ENCODE measurements around the gene NUP50. TPM values are rescaled to one million over a fixed set of nuclear protein-coding genes. Genes with fewer than 3 reads are reported as not detected.

Gene NUP50
- total RNA-seq, 1 experiment from 2014 or later, result 134 TPM

DNA sequence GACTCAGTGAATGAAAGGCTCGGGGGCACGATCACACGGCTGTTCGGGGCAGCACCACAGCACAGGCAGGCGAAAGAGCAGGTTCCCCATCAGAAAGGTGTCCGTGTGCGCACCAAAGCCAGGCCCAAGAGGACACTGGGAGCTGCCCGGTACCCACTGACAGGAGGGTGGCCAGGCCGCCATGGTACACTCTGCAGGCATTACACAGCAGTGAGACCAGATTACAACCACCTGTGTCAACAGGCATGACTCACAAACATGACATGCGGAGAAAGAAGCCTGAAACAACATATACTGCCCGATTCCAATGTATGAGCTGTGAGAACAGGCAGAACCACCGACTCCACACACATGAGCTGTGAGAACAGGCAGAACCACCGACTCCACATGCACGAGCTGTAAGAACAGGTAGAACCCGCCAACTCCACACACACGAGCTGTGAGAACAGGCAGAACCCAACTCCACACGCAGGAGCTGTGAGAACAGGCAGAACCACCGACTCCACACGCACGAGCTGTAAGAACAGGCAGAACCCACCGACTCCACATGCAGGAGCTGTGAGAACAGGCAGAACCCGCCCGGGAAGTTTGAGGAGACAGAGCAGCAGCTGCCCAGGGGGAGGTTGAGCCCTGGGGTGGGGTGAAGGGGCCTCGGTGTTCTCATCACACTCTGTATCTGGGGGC, 44.4 kb downstream of the NUP50 start:
- Histone ChIP-seq H2AFZ (ENCODE audit: low read length) (no peak overlapping the region), H3K4me1 (ENCODE audit: insufficient read depth, low read length) (0 out of 2 replicates have a peak, but pooled peaks cover 2% of the 10 kb centered on the region), H3K23me2 (ENCODE audit: insufficient read length, low read depth, low read length, poor library complexity, severe bottlenecking) (no peaks in the 10 kb centered on the region), H3K4ac (ENCODE audit: low read depth, low read length) (no peak overlapping the region), H3K27me3 (ENCODE audit: insufficient read depth, low read length) (no peaks in the 10 kb centered on the region), H2BK12ac (ENCODE audit: insufficient read length, low read depth, low read length) (no peak overlapping the region), H3K9me3 (ENCODE audit: control insufficient read depth, low read depth, low read length) (no peaks in the 10 kb centered on the region), H3K14ac (ENCODE audit: insufficient read depth, low read length) (no peak overlapping the region; the same call in 1 of the 2 replicates), H3K79me2 (ENCODE audit: insufficient read depth, low read length) (no peaks in the 10 kb centered on the region), H3K23ac (ENCODE audit: insufficient read length, low read depth, low read length) (no peak overlapping the region), H3K9ac (ENCODE audit: extremely low read depth, insufficient read length, low read length) (no peak overlapping the region), H2BK15ac (ENCODE audit: low read depth, low read length) (no peak overlapping the region), H4K5ac (ENCODE audit: insufficient read length, low read depth, low read length) (no peak overlapping the region), H3T11ph (ENCODE audit: low read length) (no peak overlapping the region), H3K79me1 (ENCODE audit: insufficient read depth, low read depth, low read length, poor library complexity, severe bottlenecking) (no peaks in the 10 kb centered on the region), H2BK5ac (ENCODE audit: insufficient read length, low read length) (no peak overlapping the region), H3K56ac (ENCODE audit: insufficient read length, low read depth, low read length) (no peak overlapping the region), H2BK120ac (ENCODE audit: low read depth, low read length, poor library complexity, severe bottlenecking) (no peak overlapping the region), H3K18ac (ENCODE audit: insufficient read length, low read depth, low read length) (no peak overlapping the region), H4K91ac (ENCODE audit: insufficient read length, low read depth, low read length) (no peak overlapping the region), H2BK20ac (ENCODE audit: low read depth, low read length, poor library complexity, severe bottlenecking) (no peak overlapping the region), H3K4me2 (ENCODE audit: insufficient read depth, insufficient read length, low read length) (no peak overlapping the region), H2AK5ac (ENCODE audit: insufficient read length, low read length) (no peak overlapping the region), H3K27ac (ENCODE audit: insufficient read length, low read depth, low read length) (no peak overlapping the region), H4K20me1 (ENCODE audit: control insufficient read depth, insufficient read depth, insufficient read length) (peaks cover 4% of the 10 kb centered on the region), H4K8ac (replicated peaks; ENCODE audit: insufficient read length, low read depth, low read length) (no peak overlapping the region)
- Mint-ChIP-seq H3K4me1 (peaks cover 15 to 40% of the 10 kb centered on the region in 2 experiments), H3K27me3 (ENCODE audit: low read depth) (no peaks in the 10 kb centered on the region; the same call in 1 of the 2 replicates), H3K9me3 (no peaks in the 10 kb centered on the region), H3K36me3 (ENCODE audit: insufficient read depth in 1 of 3, low read depth in 3 of 3) (peaks cover 3 to 22% (median 11%) of the 10 kb centered on the region in 3 experiments), H3K27ac (peak overlapping the region in 1 of 3 experiments; percentile 52; a peak in 2 of 7 replicates), H3K4me3 (no peak overlapping the region; a peak in 1 of 5 replicates)
- DNase-seq, result peak; percentile 25
- no CpG with 5 or more reads among the region's 24 CpGs for WGBS (ENCODE audit: extremely low coverage, insufficient read length, low lambda C conversion rate)
- TF ChIP-seq, protein P1, sequence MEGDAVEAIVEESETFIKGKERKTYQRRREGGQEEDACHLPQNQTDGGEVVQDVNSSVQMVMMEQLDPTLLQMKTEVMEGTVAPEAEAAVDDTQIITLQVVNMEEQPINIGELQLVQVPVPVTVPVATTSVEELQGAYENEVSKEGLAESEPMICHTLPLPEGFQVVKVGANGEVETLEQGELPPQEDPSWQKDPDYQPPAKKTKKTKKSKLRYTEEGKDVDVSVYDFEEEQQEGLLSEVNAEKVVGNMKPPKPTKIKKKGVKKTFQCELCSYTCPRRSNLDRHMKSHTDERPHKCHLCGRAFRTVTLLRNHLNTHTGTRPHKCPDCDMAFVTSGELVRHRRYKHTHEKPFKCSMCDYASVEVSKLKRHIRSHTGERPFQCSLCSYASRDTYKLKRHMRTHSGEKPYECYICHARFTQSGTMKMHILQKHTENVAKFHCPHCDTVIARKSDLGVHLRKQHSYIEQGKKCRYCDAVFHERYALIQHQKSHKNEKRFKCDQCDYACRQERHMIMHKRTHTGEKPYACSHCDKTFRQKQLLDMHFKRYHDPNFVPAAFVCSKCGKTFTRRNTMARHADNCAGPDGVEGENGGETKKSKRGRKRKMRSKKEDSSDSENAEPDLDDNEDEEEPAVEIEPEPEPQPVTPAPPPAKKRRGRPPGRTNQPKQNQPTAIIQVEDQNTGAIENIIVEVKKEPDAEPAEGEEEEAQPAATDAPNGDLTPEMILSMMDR (conservative IDR thresholded peaks at IDR 0.05), result no peak
